Myocyte (in vitro differentiated cells): ENCODE results near the gene ARRDC1. TPM values are rescaled to one million over a fixed set of nuclear protein-coding genes. Genes with fewer than 3 reads are reported as not detected.
A peak's percentile ranks its signal among the peaks of the same experiment; 100 is the strongest.
"Not testable (repeated sequence)": the region's sequence is repeated elsewhere in the genome, so short reads cannot be mapped to it uniquely, and the experiment has no call there.

Experiments used
- DNase-seq: peaks from one replicate; pipeline ENCODE4 v3.0.0-alpha.2; 2012; ENCODE audit warnings: low read depth
- total RNA-seq: library from RNA; depleted of rRNA; stranded (reverse); fragments of >200 nt; gene quantifications from 2 replicates; pipeline ENCODE4 v1.2.3, GENCODE V29; 2014

Gene ARRDC1
- total RNA-seq, 1 donor from 2014 or later = 20.3 TPM

DNA sequence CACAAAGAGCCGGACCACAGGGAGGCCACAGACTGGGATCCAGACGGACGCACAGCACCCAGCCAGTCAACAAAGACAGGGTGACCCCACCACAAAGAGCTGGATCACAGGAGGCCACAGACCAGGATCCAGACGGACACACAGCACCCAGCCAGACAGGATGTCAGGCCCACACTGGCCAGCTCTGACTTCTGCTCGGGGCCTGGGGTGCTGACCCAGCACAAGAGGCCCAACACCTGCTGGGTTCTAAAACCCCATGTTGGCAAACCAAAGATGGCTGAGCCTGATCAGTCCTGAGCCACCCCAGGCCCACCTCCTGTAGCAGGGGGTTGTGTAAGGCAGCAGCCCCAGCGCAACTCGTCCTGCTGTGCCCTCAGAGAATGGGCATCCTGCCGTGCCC, 21.5 kb upstream of the ARRDC1 start:
- no peak for DNase-seq

DNA sequence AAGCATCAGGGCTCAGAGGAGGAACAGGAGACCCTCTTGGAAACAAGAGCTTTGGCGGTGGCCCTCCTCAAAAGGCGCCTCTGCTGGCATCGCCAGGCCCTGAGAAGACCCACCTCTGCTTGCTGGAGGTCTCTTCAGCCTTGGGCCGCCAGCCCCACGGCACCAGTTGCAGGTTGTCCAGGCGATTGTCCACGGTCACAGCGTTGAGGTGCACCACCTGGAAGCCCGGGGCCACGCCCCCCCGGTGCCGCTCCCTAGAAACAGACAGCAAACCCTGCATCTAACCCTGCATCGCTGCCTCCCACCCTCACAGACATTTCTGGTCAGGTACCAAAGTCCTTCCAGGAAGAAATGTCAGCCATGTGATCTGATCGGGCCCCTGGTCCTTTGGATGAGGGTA, 18.6 kb upstream of the ARRDC1 start:
- DNase-seq = no peak

- DNase-seq = no peak
Observed at GRCh38 chr9:137588311-137588710, 17.2 kb upstream of the ARRDC1 start.

GRCh38 chr9:137588891-137589290, 16.6 kb upstream of the ARRDC1 start:
- DNase-seq = no peak

GRCh38 chr9:137589441-137590122, 15.9 kb upstream of the ARRDC1 start:
- peak; percentile 19 for DNase-seq

- DNase-seq = no peak
Observed at GRCh38 chr9:137590123-137590468, 15.4 kb upstream of the ARRDC1 start.

DNA sequence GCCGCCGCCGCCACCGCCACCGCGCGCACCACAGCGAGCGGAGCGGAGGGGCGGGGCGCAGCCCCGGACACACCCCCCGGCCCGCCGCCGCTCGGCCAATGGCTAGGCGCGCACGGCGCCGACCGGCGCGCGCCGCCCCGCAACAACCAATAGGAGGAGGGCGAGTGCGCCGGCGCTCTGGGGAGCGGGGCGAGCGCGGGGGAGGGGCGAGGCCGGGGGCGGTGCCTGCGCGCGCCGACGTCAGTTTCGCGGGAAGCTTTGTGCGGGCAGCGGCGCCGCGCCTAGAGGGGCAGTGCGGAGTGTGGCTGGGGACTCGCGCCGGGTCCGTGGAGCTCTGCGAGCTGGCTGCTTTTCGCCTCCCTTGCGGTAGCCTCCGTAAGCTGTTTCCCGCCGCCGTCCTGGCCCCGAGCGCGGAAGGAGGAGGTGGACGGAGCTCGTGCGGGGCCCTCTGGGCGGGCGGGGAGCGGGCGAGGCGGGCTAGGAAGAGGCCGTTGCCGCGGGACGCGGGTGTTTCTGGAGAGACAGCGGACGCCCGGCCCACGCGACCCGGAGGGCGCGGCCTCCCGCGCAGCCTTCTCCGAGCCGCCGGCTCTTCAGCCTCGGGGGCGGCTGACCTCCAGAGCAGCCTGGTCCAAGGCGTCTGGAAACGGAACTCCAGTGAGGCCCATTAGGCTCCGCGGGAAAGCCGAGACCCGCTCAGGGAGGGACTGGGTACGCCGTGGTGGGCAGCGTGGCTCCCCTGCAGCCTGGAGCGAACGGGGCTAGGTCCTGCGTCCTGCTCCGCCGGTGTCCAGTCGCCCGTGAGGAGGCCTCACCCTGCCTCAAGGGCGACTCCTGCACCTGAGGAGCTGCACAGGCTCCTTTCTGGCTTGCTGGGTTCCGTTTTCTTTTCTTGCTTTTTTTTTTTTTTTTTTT, 14.8 kb upstream of the ARRDC1 start, which contains the start of gene ZMYND19:
Gene ZMYND19 (minus strand): TSS at position 44 of the 915 bp plus-strand sequence. CDS start 249 bp downstream, outside the sequence.
- DNase-seq = peak; percentile 87

- no peak for DNase-seq
Observed at GRCh38 chr9:137592767-137593166, 12.7 kb upstream of the ARRDC1 start.

DNA sequence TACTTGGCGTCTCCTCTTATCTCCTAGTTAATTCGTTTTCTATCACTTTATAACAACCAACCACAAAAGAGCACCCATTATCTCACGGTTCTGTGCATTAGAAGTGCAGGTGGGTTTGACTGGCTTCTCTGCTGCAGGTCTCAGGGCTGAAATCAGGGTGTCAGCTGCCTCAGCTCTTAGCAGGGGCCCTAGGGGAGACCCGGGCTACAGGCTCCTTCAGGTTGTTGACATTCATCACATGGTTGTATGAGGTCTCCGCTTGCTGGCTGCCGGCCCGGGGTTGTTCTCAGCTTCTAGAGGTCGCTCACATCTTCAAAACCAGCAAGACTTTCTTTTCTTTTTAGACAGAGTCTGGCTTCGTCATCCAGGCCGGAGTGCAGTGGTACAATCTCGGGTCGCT, 12.3 kb upstream of the ARRDC1 start:
- DNase-seq = no peak

GRCh38 chr9:137596577-137596976, 8.9 kb upstream of the ARRDC1 start:
- not testable (repeated sequence) for DNase-seq

DNA sequence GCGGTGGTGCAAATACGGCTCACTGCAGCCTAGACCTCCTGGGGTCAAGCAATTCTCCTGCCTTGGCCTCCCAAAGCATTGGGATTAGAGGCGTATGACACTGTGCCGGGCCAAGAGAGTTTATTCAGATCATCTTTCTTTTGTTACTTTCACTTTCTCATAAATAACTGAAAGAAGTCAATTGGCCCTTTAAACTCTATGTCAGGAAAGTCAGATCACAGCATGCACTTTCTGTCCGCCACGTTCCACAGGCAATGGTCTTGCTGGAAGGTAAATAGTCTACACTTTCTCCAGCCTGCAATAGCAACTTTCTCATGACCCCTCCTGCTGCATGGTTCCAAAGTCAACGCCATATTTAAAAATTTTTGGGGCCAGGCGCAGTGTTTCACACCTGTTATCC, 6.5 kb upstream of the ARRDC1 start:
- DNase-seq = no peak

- DNase-seq = no peak
Observed at GRCh38 chr9:137602661-137603060, 2.8 kb upstream of the ARRDC1 start.

GRCh38 chr9:137603879-137604278, 1.6 kb upstream of the ARRDC1 start:
- no peak for DNase-seq

- no peak for DNase-seq
Observed at GRCh38 chr9:137604345-137605086, 970 bp upstream of the ARRDC1 start.

DNA sequence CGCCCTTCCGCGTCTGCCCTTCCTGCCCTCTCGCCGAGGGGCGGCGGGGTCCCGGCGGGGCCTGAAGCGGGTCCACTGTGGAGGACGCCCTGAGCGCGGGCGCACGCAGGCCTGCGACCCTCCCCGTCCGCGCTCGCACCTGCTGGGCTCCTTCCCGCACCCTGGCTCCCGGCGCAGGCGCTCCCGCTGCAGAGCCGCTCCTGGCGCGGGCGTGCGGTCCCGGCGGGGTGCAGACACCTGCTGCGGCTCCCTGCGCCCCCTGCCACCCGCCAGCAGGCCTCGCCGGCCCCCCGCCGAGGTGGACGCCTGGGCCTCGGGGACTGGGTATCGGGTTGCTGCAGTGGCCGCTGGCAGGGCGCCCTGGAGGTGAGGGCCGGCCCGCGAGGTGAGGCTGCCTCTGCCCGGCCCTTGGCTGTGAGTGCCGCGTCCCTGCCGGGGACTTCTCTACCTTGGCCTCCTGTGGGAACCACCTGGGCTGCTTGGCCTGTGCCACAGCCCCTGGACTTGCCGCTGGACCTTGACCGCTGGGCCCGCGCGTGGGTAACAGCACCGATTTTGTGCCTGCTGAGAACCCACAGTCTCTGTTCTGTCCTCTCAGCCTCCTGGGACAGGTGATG, 627 bp downstream of the ARRDC1 start:
- peak; percentile 43 for DNase-seq

DNA sequence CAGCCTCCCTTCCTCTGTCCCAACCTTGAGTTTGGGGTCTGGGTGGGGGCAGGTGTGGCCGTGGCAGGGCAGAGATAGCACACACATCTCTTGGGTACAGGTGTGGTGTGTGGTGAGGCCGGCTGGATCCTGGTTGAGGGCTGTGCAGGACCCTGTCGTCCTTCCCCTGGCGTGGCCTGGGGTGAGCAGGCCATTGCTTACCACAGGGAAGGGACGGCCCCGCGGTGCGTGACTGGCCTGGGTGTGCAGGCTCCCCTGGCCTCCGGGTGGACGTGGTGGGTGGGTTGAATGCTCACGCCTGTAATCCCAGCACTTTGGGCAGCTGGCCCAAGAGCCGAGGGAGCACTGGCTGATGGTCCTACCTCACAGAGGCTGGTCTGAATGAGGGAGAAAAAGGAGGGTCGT, 1.2 kb downstream of the ARRDC1 start:
- no peak for DNase-seq

DNA sequence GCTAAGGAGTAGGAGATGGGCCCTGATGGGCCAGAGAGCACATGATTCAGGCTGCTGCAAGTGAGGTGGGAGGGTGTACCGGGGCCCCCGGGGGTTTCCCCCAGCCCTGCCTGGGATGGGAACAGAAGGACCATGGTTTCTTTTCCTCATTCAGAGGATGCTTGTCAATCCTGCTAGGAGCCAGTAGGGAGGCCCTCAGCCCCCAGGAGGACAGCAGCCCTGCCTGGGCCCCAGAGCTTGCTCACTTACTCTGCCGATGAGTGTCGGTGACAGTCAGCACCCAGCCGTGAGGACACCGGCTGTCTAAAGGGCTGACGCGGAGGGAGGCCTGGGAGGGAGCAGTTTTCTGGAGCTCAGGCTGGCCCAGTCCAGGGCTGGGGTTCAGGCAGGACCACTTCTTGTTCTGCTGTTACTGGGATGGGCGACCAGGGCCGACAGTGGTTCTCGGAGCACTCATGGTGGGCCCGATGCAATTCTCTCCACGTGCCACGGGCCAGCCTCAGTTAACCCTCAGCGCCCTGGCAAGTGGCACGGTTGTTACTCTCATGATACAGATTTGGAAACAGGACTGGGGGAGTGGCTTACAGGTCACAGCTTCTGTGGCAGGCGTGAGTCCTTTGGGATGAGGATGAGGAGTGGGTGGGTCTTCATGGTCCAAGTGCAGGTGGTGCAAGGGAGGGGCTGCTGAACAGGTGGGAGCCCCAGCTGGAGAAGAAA, 1.8 kb downstream of the ARRDC1 start:
- DNase-seq = no peak

- no peak for DNase-seq
Observed at GRCh38 chr9:137610944-137611343, 5.5 kb downstream of the ARRDC1 start.

GRCh38 chr9:137611623-137612609, 6.4 kb downstream of the ARRDC1 start:
- DNase-seq = peak; percentile 48
